Measurements from ENCODE around the gene LMO1.

Gene LMO1

DNA sequence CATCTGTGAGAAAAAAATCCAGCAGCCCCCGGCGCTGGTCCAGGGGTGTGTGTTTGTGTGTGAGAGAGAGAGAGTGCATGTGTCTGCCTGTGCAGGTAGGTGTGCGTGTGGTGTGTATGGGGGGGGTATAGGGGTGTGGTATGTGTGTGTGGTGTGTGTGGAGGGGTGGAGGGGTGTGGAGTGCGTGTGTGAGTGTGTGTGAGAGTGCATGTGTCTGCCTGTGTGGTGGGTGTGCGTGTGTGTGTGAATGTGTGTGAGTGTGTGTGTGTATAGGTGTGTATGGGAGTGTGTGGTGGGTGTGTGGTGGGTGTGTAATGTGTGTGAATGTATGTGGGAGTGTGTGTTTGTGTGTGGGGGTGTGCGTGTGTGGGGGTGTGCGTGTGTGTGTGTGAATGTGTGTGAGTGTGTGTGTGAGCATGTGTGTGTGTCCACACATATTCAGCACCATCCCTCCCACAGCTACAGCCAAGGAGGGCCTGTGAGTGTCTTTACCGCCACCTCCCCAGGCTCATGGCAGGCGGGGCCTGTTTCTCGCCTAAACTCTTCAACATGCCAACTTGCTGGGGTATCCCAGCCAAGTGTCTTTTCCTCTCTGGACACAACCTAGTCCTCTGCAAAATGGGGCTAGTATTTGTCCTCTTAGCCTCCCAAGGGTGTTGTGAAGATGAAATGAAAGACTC is 11.9 kb downstream of the LMO1 start:
- FAIRE-seq (no peak), DNase-seq (ENCODE audit: insufficient read length, low spot score) (no peak)
- TF ChIP-seq, protein P1, sequence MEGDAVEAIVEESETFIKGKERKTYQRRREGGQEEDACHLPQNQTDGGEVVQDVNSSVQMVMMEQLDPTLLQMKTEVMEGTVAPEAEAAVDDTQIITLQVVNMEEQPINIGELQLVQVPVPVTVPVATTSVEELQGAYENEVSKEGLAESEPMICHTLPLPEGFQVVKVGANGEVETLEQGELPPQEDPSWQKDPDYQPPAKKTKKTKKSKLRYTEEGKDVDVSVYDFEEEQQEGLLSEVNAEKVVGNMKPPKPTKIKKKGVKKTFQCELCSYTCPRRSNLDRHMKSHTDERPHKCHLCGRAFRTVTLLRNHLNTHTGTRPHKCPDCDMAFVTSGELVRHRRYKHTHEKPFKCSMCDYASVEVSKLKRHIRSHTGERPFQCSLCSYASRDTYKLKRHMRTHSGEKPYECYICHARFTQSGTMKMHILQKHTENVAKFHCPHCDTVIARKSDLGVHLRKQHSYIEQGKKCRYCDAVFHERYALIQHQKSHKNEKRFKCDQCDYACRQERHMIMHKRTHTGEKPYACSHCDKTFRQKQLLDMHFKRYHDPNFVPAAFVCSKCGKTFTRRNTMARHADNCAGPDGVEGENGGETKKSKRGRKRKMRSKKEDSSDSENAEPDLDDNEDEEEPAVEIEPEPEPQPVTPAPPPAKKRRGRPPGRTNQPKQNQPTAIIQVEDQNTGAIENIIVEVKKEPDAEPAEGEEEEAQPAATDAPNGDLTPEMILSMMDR (IDR thresholded peaks at IDR 0.05; ENCODE audit: insufficient read depth, missing control alignments), result no peak

DNA sequence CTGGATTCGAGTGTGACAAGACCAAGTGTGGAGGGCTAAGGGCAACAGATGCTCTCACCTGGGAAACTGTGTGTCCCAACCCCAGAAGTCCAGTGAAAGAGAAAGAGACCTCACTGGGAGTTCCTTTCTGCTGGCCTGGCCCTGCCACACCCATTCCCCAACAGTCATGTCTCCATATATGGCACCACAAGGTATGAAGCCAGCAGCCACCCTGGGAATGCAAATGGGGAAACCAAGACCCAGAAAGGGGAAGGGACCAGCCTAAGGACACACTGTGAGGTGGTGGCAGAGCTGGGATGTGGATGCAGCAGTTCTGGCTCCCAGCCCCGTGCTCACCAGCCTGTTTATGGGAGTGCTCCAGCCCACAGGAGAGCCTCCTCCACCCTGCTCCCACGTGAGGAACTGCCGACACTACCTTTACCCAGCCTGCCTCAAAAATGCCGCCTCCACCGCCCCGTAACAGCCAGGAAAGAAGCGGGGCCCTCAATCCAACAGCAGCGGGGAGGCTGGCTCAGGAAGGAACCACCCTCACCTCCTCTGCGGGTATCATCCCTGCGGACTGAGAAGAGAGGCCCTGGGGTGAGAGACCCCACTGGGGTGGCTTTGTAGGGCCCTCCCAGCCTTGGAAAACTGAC is 12.6 kb downstream of the LMO1 start:
- DNase-seq (ENCODE audit: insufficient read length, low spot score) (no peak), FAIRE-seq (no peak)
- TF ChIP-seq, protein P1 (IDR thresholded peaks at IDR 0.05; ENCODE audit: insufficient read depth, missing control alignments), result no peak

- no peak for FAIRE-seq
- no peak for DNase-seq (ENCODE audit: insufficient read length, low spot score)
- TF ChIP-seq, protein P1 (IDR thresholded peaks at IDR 0.05; ENCODE audit: insufficient read depth, missing control alignments), result no peak
Measured at GRCh38 chr11:8250434-8250833, 13.2 kb downstream of the LMO1 start.

DNA sequence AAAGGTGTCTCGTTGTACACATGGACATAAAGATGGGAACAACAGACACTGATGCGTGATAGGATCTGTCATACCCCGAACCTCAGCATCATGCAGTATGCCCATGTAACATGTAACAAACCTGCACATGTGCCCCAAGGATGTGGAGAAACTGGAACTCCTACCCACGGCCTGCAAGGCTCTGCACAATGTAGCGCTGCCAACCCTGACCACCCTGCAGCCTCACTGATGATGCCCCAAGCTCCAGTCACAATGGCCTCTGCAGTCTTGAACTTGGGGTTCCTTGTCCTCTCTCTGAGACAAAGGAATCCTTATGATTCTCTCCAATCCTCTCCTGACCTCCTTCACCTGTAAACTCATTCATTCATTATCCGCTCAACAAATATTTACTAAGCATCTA is 14.2 kb downstream of the LMO1 start:
- FAIRE-seq (no peak), DNase-seq (ENCODE audit: insufficient read length, low spot score) (no peak)
- TF ChIP-seq, protein P1 (IDR thresholded peaks at IDR 0.05; ENCODE audit: insufficient read depth, missing control alignments), result no peak

- TF ChIP-seq, protein P1 (IDR thresholded peaks at IDR 0.05; ENCODE audit: insufficient read depth, missing control alignments), result no peak
- no peak for FAIRE-seq
- DNase-seq (ENCODE audit: insufficient read length, low spot score), result no peak
Measured at GRCh38 chr11:8248786-8249185, 14.9 kb downstream of the LMO1 start.

- FAIRE-seq (no peak), DNase-seq (ENCODE audit: insufficient read length, low spot score) (no peak)
- TF ChIP-seq, protein P1 (IDR thresholded peaks at IDR 0.05; ENCODE audit: insufficient read depth, missing control alignments), result peak; percentile 47
Measured at GRCh38 chr11:8247312-8247711, 16.4 kb downstream of the LMO1 start.

- DNase-seq (ENCODE audit: insufficient read length, low spot score), result no peak
- TF ChIP-seq, protein P1 (IDR thresholded peaks at IDR 0.05; ENCODE audit: insufficient read depth, missing control alignments), result no peak
- FAIRE-seq, result no peak
Measured at GRCh38 chr11:8243458-8243857, 20.2 kb downstream of the LMO1 start.

All from D721Med (cell line).